ENCODE data around the gene EVL.

DNA sequence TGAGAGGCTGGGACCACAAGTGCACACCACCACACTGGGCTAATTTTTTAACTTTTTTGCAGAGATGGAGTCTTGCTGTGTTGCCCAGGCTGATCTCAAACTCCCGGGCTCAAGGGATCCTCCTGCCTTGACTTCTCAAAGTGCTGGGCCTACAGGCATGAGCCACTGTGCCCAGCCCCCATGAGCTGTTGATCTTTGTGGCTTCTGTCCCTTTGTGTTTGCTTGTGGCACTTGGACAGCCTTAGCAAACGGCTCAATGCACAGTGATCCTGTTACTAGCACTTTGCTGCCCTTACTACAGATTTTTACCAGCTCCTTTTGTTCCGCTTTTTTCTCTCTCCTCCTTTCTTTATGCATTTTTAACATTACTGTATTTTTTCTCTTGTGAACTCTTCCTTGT, 25.3 kb upstream of the EVL start:
- TF ChIP-seq, protein P1, sequence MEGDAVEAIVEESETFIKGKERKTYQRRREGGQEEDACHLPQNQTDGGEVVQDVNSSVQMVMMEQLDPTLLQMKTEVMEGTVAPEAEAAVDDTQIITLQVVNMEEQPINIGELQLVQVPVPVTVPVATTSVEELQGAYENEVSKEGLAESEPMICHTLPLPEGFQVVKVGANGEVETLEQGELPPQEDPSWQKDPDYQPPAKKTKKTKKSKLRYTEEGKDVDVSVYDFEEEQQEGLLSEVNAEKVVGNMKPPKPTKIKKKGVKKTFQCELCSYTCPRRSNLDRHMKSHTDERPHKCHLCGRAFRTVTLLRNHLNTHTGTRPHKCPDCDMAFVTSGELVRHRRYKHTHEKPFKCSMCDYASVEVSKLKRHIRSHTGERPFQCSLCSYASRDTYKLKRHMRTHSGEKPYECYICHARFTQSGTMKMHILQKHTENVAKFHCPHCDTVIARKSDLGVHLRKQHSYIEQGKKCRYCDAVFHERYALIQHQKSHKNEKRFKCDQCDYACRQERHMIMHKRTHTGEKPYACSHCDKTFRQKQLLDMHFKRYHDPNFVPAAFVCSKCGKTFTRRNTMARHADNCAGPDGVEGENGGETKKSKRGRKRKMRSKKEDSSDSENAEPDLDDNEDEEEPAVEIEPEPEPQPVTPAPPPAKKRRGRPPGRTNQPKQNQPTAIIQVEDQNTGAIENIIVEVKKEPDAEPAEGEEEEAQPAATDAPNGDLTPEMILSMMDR (conservative IDR thresholded peaks at IDR 0.05; ENCODE audit: low read length), result no peak
- TF ChIP-seq EZH2phosphoT487 (IDR thresholded peaks at IDR 0.05; ENCODE audit: borderline replicate concordance), result no peak

All from Loucy (cell line).